ENCODE data around the gene RASSF10. TPM values are rescaled to one million over a fixed set of nuclear protein-coding genes. Genes with fewer than 3 reads are reported as not detected.

RASSF10 gene
- polyA plus RNA-seq, 4 donors, result 1.4 to 3.2 TPM; not detected in 2

GRCh38 chr11:13061294-13061990 is 52.3 kb downstream of the RASSF10 start:
- H3K4me3 ChIP-seq (ENCODE audit: low read depth in 1 of 3, low read length in 3 of 3), result no peak overlapping the region
- DNase-seq (no peak), FAIRE-seq (no peak)
- H3K27me3 ChIP-seq (ENCODE audit: control insufficient read depth in 3 of 3, insufficient read depth in 3 of 3, low read length in 3 of 3), result peaks cover 0 to 8% (median 0%) of the 10 kb centered on the region in 3 donors
- 79 to 91% (median 89%) methylated on average over 3 of the region's 3 CpGs for WGBS, 3 donors
- H3K27ac ChIP-seq (ENCODE audit: low read depth in 1 of 3, low read length in 2 of 3), result no peak overlapping the region
- H3K36me3 ChIP-seq (ENCODE audit: control insufficient read depth in 3 of 3, insufficient read depth in 2 of 3, low read depth in 1 of 3, low read length in 3 of 3), result no peaks in the 10 kb centered on the region
- peaks cover 0 to 5% of the 10 kb centered on the region in 2 donors for H3K9me3 ChIP-seq (ENCODE audit: control insufficient read depth in 2 of 2, insufficient read depth in 1 of 2, low read depth in 1 of 2, low read length in 1 of 2)
- H3K4me1 ChIP-seq (ENCODE audit: control insufficient read depth in 3 of 3, insufficient read depth in 2 of 3, low read depth in 1 of 3, low read length in 2 of 3), result peaks cover 0 to 10% (median 0%) of the 10 kb centered on the region in 3 donors

Measured in small intestine (tissue), 7 donors.